Measurements from ENCODE around the gene PLEKHG4B.
"Not testable (repeated sequence)": the region's sequence is repeated elsewhere in the genome, so short reads cannot be mapped to it uniquely, and the experiment has no call there.

Gene PLEKHG4B

GRCh38 chr5:234450-234849 is 142.5 kb downstream of the PLEKHG4B start:
- no peak for DNase-seq

- DNase-seq, result not testable (repeated sequence)
These were observed 143.6 kb downstream of the PLEKHG4B start for GRCh38 chr5:235527-235926.

GRCh38 chr5:237931-238330 is 146.0 kb downstream of the PLEKHG4B start:
- not testable (repeated sequence) for DNase-seq

Data from T-helper 9 cell (primary cell).